GM12878 (cell line): Measurements from ENCODE around the gene CERK. TPM values are rescaled to one million over a fixed set of nuclear protein-coding genes. Genes with fewer than 3 reads are reported as not detected.

Experiments
- ATAC-seq: fragments of 200-7000 bp; cut with Tn5 transposase; 3 replicates; pipeline ENCODE4 v1.9.1; 2020; ENCODE audit warnings: mild to moderate bottlenecking, moderate library complexity
- BruUV-seq: library from RNA; stranded (reverse); fragments of 400-500 nt; replicated peaks from 2 replicates; lab custom pipeline; 2021; lab: Mats Ljungman, UMichigan
- CTCF ChIA-PET: fragments of 300-600 bp; sonication (Branson Sonifier 250); formaldehyde crosslinking; extraction: SDS; loops from one replicate; lab custom pipeline; 2021; ENCODE audit warnings: inconsistent platforms; lab: Yijun Ruan, JAX
- POLR2A ChIA-PET: fragments of 350-600 bp; formaldehyde crosslinking; extraction: SDS; loops from one replicate; lab custom pipeline; 2021; ENCODE audit warnings: inconsistent platforms; lab: Charles Lee
- RAD21 ChIA-PET: fragments of 300-600 bp; sonication (Branson Sonifier 250); formaldehyde crosslinking; loops from one replicate; lab custom pipeline; 2023; ENCODE audit warnings: antibody characterized with exemption; ENCODE audit not compliant: unreplicated experiment; lab: Charles Lee
- SMC1A ChIA-PET: fragments of 300-600 bp; sonication (Branson Sonifier 250); formaldehyde crosslinking; loops from one replicate; lab custom pipeline; 2023; ENCODE audit not compliant: unreplicated experiment, uncharacterized antibody; lab: Charles Lee
- DNase-seq: peaks from one replicate; pipeline ENCODE4 v3.0.0-alpha.2; 2011; ENCODE audit warnings: low read depth, low spot score
- FAIRE-seq: peaks from 3 replicates; lab custom pipeline; 2011; peaks lifted over from hg19 to GRCh38; lab: Jason Lieb, UNC
- H2AFZ ChIP-seq: 2 replicates; pipeline ENCODE4 v1.6.0; 2011; ENCODE audit warnings: low read depth, low read length, control low read depth; ENCODE audit not compliant: control insufficient read depth
- H3K27ac ChIP-seq: 2 replicates; pipeline ENCODE4 v1.5.1; 2011; ENCODE audit warnings: control low read depth; ENCODE audit not compliant: control insufficient read depth, insufficient read depth
- H3K27me3 ChIP-seq, 2 experiments: replicated peaks in 1 of 2; 2 replicates each; pipeline versions ENCODE4 v1.6.0 to v1.6.1; 2011; ENCODE audit warnings: low read length in 1 of 2; ENCODE audit not compliant: control insufficient read depth in 2 of 2, insufficient read depth in 2 of 2
- H3K36me3 ChIP-seq, 2 experiments: 2 replicates each; pipeline ENCODE4 v1.5.1; 2011; ENCODE audit warnings: low read length in 1 of 2; ENCODE audit not compliant: control insufficient read depth in 2 of 2, insufficient read depth in 2 of 2
- H3K4me1 ChIP-seq: 2 replicates; pipeline ENCODE4 v1.6.1; 2011; ENCODE audit warnings: mild to moderate bottlenecking, low read length, moderate library complexity, mixed read lengths; ENCODE audit not compliant: control insufficient read depth, insufficient read depth
- H3K4me2 ChIP-seq: 2 replicates; pipeline ENCODE4 v1.6.0; 2011; ENCODE audit warnings: control low read depth; ENCODE audit not compliant: control insufficient read depth, insufficient read depth
- H3K4me3 ChIP-seq: fragments of 200-600 bp; sonication (generic); 2 replicates; pipeline ENCODE4 v1.5.1; 2016
- H3K79me2 ChIP-seq: 2 replicates; pipeline ENCODE4 v1.6.0; 2011; ENCODE audit warnings: low read length; ENCODE audit not compliant: control insufficient read depth, insufficient read depth
- H3K9ac ChIP-seq: 2 replicates; pipeline ENCODE4 v1.8.0; 2011; ENCODE audit warnings: low read length, control low read depth, mixed read lengths; ENCODE audit not compliant: control insufficient read depth, insufficient read depth
- H3K9me3 ChIP-seq: replicated peaks from 3 replicates; pipeline ENCODE4 v1.5.1; 2011; ENCODE audit warnings: mild to moderate bottlenecking, low read length; ENCODE audit not compliant: control insufficient read depth, insufficient read depth
- H4K20me1 ChIP-seq: 2 replicates; pipeline ENCODE4 v1.6.0; 2011; ENCODE audit not compliant: control insufficient read depth, insufficient read depth
- BMI1 ChIP-seq: fragments of 450-650 bp; IDR thresholded peaks from 2 replicates; pipeline ENCODE4 v1.6.1; 2016; ENCODE audit warnings: mild to moderate bottlenecking, moderate library complexity, borderline replicate concordance
- CBX3 ChIP-seq: fragments of 200-600 bp; sonication (generic); IDR thresholded peaks from 2 replicates; pipeline ENCODE4 v1.6.1; 2016; ENCODE audit warnings: low read depth, borderline replicate concordance
- CREM ChIP-seq: IDR thresholded peaks from 2 replicates; pipeline ENCODE4 v1.6.1; 2014; ENCODE audit warnings: antibody characterized with exemption, low read depth
- HSF1 ChIP-seq: fragments of 150-350 bp; IDR thresholded peaks from 2 replicates; pipeline ENCODE4 v1.6.1; 2014; ENCODE audit warnings: mild to moderate bottlenecking, low read depth, low read length
- MYC ChIP-seq: IDR thresholded peaks from 2 replicates; pipeline ENCODE4 v1.6.1; 2011; ENCODE audit warnings: mild to moderate bottlenecking, low read length, moderate library complexity, inconsistent platforms; ENCODE audit not compliant: insufficient read depth, insufficient replicate concordance, insufficient read length, severe bottlenecking
- NBN ChIP-seq: fragments of 450-650 bp; IDR thresholded peaks from 2 replicates; pipeline ENCODE4 v1.6.1; 2016
- NFYA ChIP-seq: IDR thresholded peaks from 2 replicates; pipeline ENCODE4 v1.6.1; 2011; ENCODE audit warnings: low read depth, mild to moderate bottlenecking, low read length, improper control_type of control experiment, borderline replicate concordance
- NFYB ChIP-seq: IDR thresholded peaks from 2 replicates; pipeline ENCODE4 v1.6.1; 2011; ENCODE audit warnings: low read depth, mild to moderate bottlenecking, low read length, improper control_type of control experiment, moderate library complexity; ENCODE audit not compliant: insufficient read depth
- POU2F2 ChIP-seq: IDR thresholded peaks from 3 replicates; pipeline ENCODE4 v1.6.1; 2011; ENCODE audit warnings: low read depth, mild to moderate bottlenecking, low read length, borderline replicate concordance
- RB1 ChIP-seq: fragments of 450-650 bp; formaldehyde crosslinking; IDR thresholded peaks from 2 replicates; pipeline ENCODE4 v1.6.1; 2017; ENCODE audit warnings: mild to moderate bottlenecking, borderline replicate concordance
- REST ChIP-seq: IDR thresholded peaks from 2 replicates; pipeline ENCODE4 v1.6.1; 2012; ENCODE audit warnings: mild to moderate bottlenecking, low read depth, low read length
- RFX5 ChIP-seq: IDR thresholded peaks from 2 replicates; pipeline ENCODE4 v1.6.1; 2011; ENCODE audit warnings: low read depth, low read length, improper control_type of control experiment
- SMAD5 ChIP-seq: IDR thresholded peaks from 2 replicates; pipeline ENCODE4 v1.6.1; 2016; ENCODE audit warnings: antibody characterized with exemption, low read depth
- ZNF592 ChIP-seq: fragments of 450-650 bp; IDR thresholded peaks from 2 replicates; pipeline ENCODE4 v1.6.1; 2017; ENCODE audit warnings: mild to moderate bottlenecking, moderate library complexity
- WGBS: methylation state at CpG from one replicate; pipeline ENCODE4 v1.1.6; 2016; ENCODE audit warnings: low lambda C conversion rate; ENCODE audit not compliant: insufficient replicate concordance, insufficient coverage; ENCODE audit errors: missing lambda C conversion rate; 5-methylcytosine and 5-hydroxymethylcytosine counted together
- in situ Hi-C: fragments of 300-500 bp; cut with MboI; formaldehyde crosslinking; loops from 9 replicates; pipeline ENCODE4 v1.14.3; 2018; ENCODE audit warnings: mixed read lengths
- intact Hi-C: fragments of 100-400 bp; cut with micrococcal nuclease; formaldehyde crosslinking; loops from one replicate; pipeline ENCODE4 v1.14.2; 2022; ENCODE audit not compliant: unreplicated experiment
- polyA plus RNA-seq, 11 experiments: library from polyadenylated mRNA; depleted of rRNA in 4 of 11; unstranded in 6 of 11; stranded (reverse) in 5 of 11; fragments of >200 nt; fragmentation: Nextera tagmentation in 4 of 11; fragmentation: Illumina TruSeq in 1 of 11; extraction: Ambion mirVana in 4 of 11; extraction: Trizol in 1 of 11; gene quantifications; 1 replicate in 1 of 11; 2 replicates in 10 of 11; pipeline versions ENCODE4 v1.2.1 to v1.2.3, GENCODE V29; 2011 to 2016; ENCODE audit warnings: inconsistent platforms in 2 of 11, missing spikeins in 2 of 11, low read depth in 1 of 11
- total RNA-seq, 4 experiments: library from RNA; depleted of rRNA in 3 of 4; stranded (reverse); fragments of >200 nt in 3 of 4; fragmentation: Illumina TruSeq in 1 of 4; extraction: Trizol in 1 of 4; gene quantifications; 2 replicates each; pipeline versions ENCODE4 v1.2.1 to v1.2.3, GENCODE V29; 2013 to 2021

CERK gene
- total and polyA plus RNA-seq, 10 of the 15 experiments (the other 5 are each of a cell fraction or from before 2014, with no cell fraction given): 4.0 to 41.1 (median 30.2) TPM

- peaks cover 91% of the 10 kb centered on the region for H3K79me2 ChIP-seq
- H3K27me3 ChIP-seq: no peaks in the 10 kb centered on the region
- peaks cover 0 to 8% of the 10 kb centered on the region in 2 experiments; a peak in 2 of 4 replicates for H3K36me3 ChIP-seq
- H3K4me2 ChIP-seq: peak overlapping the region; percentile 71
- CTCF ChIA-PET: interaction anchor here (2.0 to 3.0 kb wide), 2 partner anchors 8 to 36 kb away, joined by 10 to 21 read pairs; no protein-coding TSS in a partner anchor
- RAD21 ChIA-PET: interaction anchor here (4.7 kb wide), 1 partner anchor 8 kb away, joined by 82 read pairs; no protein-coding TSS in a partner anchor
- no TSS peak for BruUV-seq
- no peak for FAIRE-seq
- no peak for DNase-seq
- TF ChIP-seq REST (no peak), RFX5 (no peak), CBX3 (no peak), NBN (no peak), POU2F2 (no peak), SMAD5 (no peak), HSF1 (no peak), NFYA (no peak), MYC (no peak), RB1 (no peak), BMI1 (no peak), ZNF592 (no peak), CREM (no peak), NFYB (no peak)
- TF ChIP-seq, all 136 proteins: peak for 0
- no peak overlapping the region; the same call in 1 of the 2 replicates for H3K9ac ChIP-seq
- peaks cover 45% of the 10 kb centered on the region for H3K4me1 ChIP-seq
- no peaks in the 10 kb centered on the region for H3K9me3 ChIP-seq
- 88% methylated on average over 8 of the region's 8 CpGs for WGBS
- peak overlapping the region; percentile 61 for H3K4me3 ChIP-seq
- ATAC-seq: no peak
- in situ Hi-C loops: loop anchor here (25.0 kb wide), 1 partner anchor 1321 kb away; no protein-coding TSS in a partner anchor
- ChIA-PET POLR2A (no interaction called here), SMC1A (interaction anchor here (0.9 kb wide), 1 partner anchor 8 kb away, joined by 3 read pairs; no protein-coding TSS in a partner anchor)
- intact Hi-C loops: no loop called here
- H2AFZ ChIP-seq: no peak overlapping the region
- H4K20me1 ChIP-seq: peaks cover 3% of the 10 kb centered on the region; the same call in 1 of the 2 replicates
- H3K27ac ChIP-seq: 0 out of 2 replicates have a peak overlapping the region, but pooled peaks have one; percentile 38
Observed at GRCh38 chr22:46766611-46767010, 28.6 kb upstream of the CERK start.
